WTC11 (cell line): ENCODE results near the gene CIT.

Experiments used
- CREM ChIP-seq: sonication (generic); formaldehyde crosslinking; IDR thresholded peaks from 2 replicates; pipeline ENCODE4 v1.8.1; 2022; ENCODE audit warnings: mild to moderate bottlenecking, missing genetic modification reagents, moderate library complexity
- TEAD1 ChIP-seq: sonication (generic); formaldehyde crosslinking; IDR thresholded peaks from 2 replicates; pipeline ENCODE4 v1.8.0; 2022; ENCODE audit warnings: mild to moderate bottlenecking, missing genetic modification reagents
- TF ChIP-seq, protein P1 (sequence below): fragments of 250-450 bp; sonication (Bioruptor Pico); IDR thresholded peaks from 2 replicates; pipeline ENCODE4 v2.1.2; 2022; ENCODE audit warnings: mild to moderate bottlenecking, moderate library complexity

DNA sequence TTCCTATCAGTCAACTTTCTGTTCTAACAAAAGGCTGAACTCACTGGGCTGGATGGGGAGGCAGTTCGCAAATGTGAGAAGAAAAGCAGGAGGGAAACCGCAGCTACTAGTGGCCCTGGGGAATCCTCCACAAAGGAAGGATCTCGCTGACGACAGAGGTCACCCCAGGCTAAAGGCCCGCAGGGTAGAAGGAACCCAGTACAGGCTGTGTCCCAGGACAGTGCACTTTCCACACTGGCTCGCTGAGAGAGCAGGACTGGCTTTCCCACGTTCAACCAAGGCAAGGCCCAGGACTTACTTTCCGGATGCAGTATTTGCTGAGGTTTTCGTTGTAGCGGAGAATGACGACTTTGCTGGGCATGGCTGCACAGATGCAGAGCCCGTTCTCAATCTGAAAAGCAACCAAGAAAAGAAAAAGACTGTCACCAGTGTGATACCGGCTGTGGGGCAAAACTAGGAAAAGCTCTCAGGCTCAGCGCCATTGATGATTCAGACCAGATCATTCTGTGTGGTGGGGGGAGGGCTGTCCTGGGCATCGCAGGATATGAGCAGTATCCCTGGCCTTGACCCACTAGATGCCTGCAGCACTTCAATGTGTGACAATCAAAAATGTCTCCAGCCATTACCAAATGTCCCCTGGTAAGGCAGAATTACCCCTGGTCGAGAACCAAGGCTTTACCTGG is 172.9 kb downstream of the CIT start:
- TF ChIP-seq TEAD1 (CRISPR knock-in tag) (no peak), CREM (no peak)
- TF ChIP-seq, protein P1, sequence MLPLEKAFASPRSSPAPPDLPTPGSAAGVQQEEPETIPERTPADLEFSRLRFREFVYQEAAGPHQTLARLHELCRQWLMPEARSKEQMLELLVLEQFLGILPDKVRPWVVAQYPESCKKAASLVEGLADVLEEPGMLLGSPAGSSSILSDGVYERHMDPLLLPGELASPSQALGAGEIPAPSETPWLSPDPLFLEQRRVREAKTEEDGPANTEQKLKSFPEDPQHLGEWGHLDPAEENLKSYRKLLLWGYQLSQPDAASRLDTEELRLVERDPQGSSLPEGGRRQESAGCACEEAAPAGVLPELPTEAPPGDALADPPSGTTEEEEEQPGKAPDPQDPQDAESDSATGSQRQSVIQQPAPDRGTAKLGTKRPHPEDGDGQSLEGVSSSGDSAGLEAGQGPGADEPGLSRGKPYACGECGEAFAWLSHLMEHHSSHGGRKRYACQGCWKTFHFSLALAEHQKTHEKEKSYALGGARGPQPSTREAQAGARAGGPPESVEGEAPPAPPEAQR (CRISPR knock-in tag) = no peak
